Fibroblast of lung (primary cell): ENCODE results near the gene NUP107. TPM values are rescaled to one million over a fixed set of nuclear protein-coding genes. Genes with fewer than 3 reads are reported as not detected.

Experiments
- DNase-seq, 2 donors: peaks; one replicate each; pipeline versions ENCODE4 v3.0.0 to v3.0.0-alpha.2; 2010; ENCODE audit warnings: low read depth in 2 of 2
- H2AFZ ChIP-seq: 2 replicates; pipeline ENCODE4 v1.5.1; 2012; ENCODE audit warnings: low read length, control low read depth, inconsistent platforms
- H3K27ac ChIP-seq: 2 replicates; pipeline ENCODE4 v1.5.1; 2011; ENCODE audit warnings: low read length, control low read depth; ENCODE audit not compliant: insufficient read depth
- H3K27me3 ChIP-seq: 2 replicates; pipeline ENCODE4 v1.5.1; 2011; ENCODE audit warnings: mild to moderate bottlenecking, low read length; ENCODE audit not compliant: control insufficient read depth, insufficient read depth
- H3K36me3 ChIP-seq: 2 replicates; pipeline ENCODE4 v1.5.1; 2011; ENCODE audit warnings: low read length; ENCODE audit not compliant: control insufficient read depth, insufficient read depth
- H3K4me1 ChIP-seq: 2 replicates; pipeline ENCODE4 v1.5.1; 2011; ENCODE audit warnings: low read length; ENCODE audit not compliant: control insufficient read depth, insufficient read depth; ENCODE audit errors: extremely low read depth
- H3K4me2 ChIP-seq: 2 replicates; pipeline ENCODE4 v1.5.1; 2011; ENCODE audit warnings: low read length, control low read depth; ENCODE audit not compliant: insufficient read depth; ENCODE audit errors: extremely low read depth
- H3K4me3 ChIP-seq, 4 experiments: fragments of 200-600 bp in 1 of 4; sonication (generic) in 1 of 4; replicated peaks in 1 of 4; 2 replicates each; pipeline ENCODE4 v1.5.1; 2011 to 2016; ENCODE audit warnings: low read length in 4 of 4, low read depth in 3 of 4, mild to moderate bottlenecking in 3 of 4, control low read depth in 2 of 4, inconsistent platforms in 1 of 4, mixed read lengths in 1 of 4; ENCODE audit not compliant: insufficient read depth in 1 of 4; ENCODE audit errors: control extremely low read depth in 1 of 4
- H3K79me2 ChIP-seq: 2 replicates; pipeline ENCODE4 v1.5.1; 2012; ENCODE audit warnings: mild to moderate bottlenecking, low read length, inconsistent platforms; ENCODE audit not compliant: control insufficient read depth, insufficient read depth
- H3K9ac ChIP-seq: 2 replicates; pipeline ENCODE4 v1.5.1; 2011; ENCODE audit warnings: mild to moderate bottlenecking, low read length, control low read depth; ENCODE audit not compliant: insufficient read depth
- H3K9me3 ChIP-seq: 2 replicates; pipeline ENCODE4 v1.5.1; 2012; ENCODE audit warnings: low read depth, low read length; ENCODE audit not compliant: control insufficient read depth, insufficient read depth
- H4K20me1 ChIP-seq: 2 replicates; pipeline ENCODE4 v1.5.1; 2011; ENCODE audit warnings: low read length; ENCODE audit not compliant: control insufficient read depth, insufficient read depth; ENCODE audit errors: extremely low read depth
- CTCF ChIP-seq, 2 donors: IDR thresholded peaks in 1 of 2; conservative IDR thresholded peaks in 1 of 2; 1 replicate in 1 of 2; 2 replicates in 1 of 2; pipeline ENCODE4 v1.5.1; 2011 to 2012; ENCODE audit warnings: low read length in 2 of 2, control low read depth in 1 of 2, inconsistent platforms in 1 of 2, low read depth in 1 of 2, mild to moderate bottlenecking in 1 of 2
- EZH2 ChIP-seq: IDR thresholded peaks from 2 replicates; pipeline ENCODE4 v1.5.1; 2012; ENCODE audit warnings: low read length, control low read depth, mild to moderate bottlenecking; ENCODE audit errors: missing control alignments
- polyA plus RNA-seq, 2 donors: library from polyadenylated mRNA; depleted of rRNA in 1 of 2; stranded (reverse) in 1 of 2; unstranded in 1 of 2; fragments of >200 nt; gene quantifications; 2 replicates each; pipeline ENCODE4 v1.2.1, GENCODE V29; 2011 to 2012; ENCODE audit warnings: missing spikeins in 1 of 2
- total RNA-seq: library from RNA; depleted of rRNA; stranded (reverse); fragments of >200 nt; gene quantifications from 2 replicates; pipeline ENCODE4 v1.2.1, GENCODE V29; 2014

Gene NUP107
- total and polyA plus RNA-seq, 2 donors (not counting 1 experiment from before 2014, with no cell fraction given) = 24.6 to 37.7 TPM

DNA sequence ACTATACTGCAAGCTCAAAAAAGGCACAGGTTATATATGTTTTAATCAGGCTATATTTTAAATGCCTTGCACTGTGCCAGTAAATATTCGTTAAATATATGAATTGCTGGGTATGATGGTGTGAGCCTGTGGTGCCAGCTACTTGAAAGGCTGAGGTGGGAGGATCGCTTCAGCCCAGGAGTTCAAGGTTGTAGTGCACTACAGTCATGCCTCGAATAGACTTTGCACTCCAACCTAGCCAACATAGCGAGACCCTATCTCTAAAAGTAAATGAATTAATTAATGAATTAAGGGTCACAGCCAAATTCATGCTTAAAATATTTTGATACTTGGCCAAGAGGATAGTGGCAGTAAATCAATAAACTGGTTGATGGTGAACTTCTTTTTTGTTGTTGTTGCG is 99.0 kb downstream of the NUP107 start:
- H3K27ac ChIP-seq = no peak overlapping the region
- no peak for DNase-seq

DNA sequence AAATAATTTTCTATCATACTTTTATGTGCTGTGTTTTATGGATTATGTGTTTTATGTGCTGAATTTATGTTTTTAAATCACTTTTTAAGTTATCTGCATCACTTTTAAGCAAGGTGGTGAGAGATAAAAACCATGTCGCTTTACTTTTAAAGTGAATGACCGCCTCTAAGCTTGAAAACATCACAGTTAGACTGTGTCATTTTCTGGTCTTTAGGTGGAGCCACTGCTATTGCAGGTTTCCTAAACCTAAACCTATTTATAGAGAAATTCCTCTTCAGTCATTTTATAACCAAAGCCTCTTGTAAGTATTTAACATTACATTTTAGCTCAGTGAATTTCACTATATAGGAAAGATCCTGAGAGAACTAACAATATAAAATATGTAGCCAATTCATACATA is 100.2 kb downstream of the NUP107 start:
- Histone ChIP-seq H3K9me3 (no peaks in the 10 kb centered on the region), H3K27me3 (no peaks in the 10 kb centered on the region), H3K27ac (no peak overlapping the region), H2AFZ (no peak overlapping the region), H3K9ac (no peak overlapping the region), H3K4me1 (peaks cover 2% of the 10 kb centered on the region), H3K4me3 (no peak overlapping the region), H3K36me3 (no peaks in the 10 kb centered on the region), H3K79me2 (no peaks in the 10 kb centered on the region), H3K4me2 (no peak overlapping the region), H4K20me1 (no peaks in the 10 kb centered on the region)
- no peak for DNase-seq
- TF ChIP-seq CTCF (conservative IDR thresholded peaks at IDR 0.05 in 1 of 2, IDR thresholded peaks at IDR 0.05 in 1 of 2; ENCODE audit: low read depth in 1 of 2, low read length in 2 of 2) = no peak
- TF ChIP-seq EZH2 = no peak

More for the DNA sequence above, 99.0 kb downstream of the NUP107 start:
- Histone ChIP-seq H3K79me2 (no peaks in the 10 kb centered on the region), H3K36me3 (no peaks in the 10 kb centered on the region), H2AFZ (no peak overlapping the region), H3K4me3 (no peak overlapping the region), H4K20me1 (no peaks in the 10 kb centered on the region), H3K9me3 (no peaks in the 10 kb centered on the region), H3K4me2 (no peak overlapping the region), H3K4me1 (peaks cover 2% of the 10 kb centered on the region), H3K9ac (no peak overlapping the region), H3K27me3 (no peaks in the 10 kb centered on the region)
- TF ChIP-seq EZH2 (no peak), CTCF (conservative IDR thresholded peaks at IDR 0.05 in 1 of 2, IDR thresholded peaks at IDR 0.05 in 1 of 2; ENCODE audit: low read depth in 1 of 2, low read length in 2 of 2) (no peak)

- Histone ChIP-seq H3K27ac (no peak overlapping the region), H3K4me3 (no peak overlapping the region), H3K4me2 (no peak overlapping the region), H3K79me2 (no peaks in the 10 kb centered on the region), H2AFZ (no peak overlapping the region), H3K36me3 (no peaks in the 10 kb centered on the region), H3K9me3 (no peaks in the 10 kb centered on the region), H3K4me1 (peaks cover 2% of the 10 kb centered on the region), H4K20me1 (no peaks in the 10 kb centered on the region), H3K9ac (no peak overlapping the region), H3K27me3 (no peaks in the 10 kb centered on the region)
- no peak for TF ChIP-seq EZH2
- TF ChIP-seq CTCF (conservative IDR thresholded peaks at IDR 0.05 in 1 of 2, IDR thresholded peaks at IDR 0.05 in 1 of 2; ENCODE audit: low read depth in 1 of 2, low read length in 2 of 2) = no peak
- no peak for DNase-seq
Observed at GRCh38 chr12:68788554-68789143, 101.9 kb downstream of the NUP107 start.
